LNCaP clone FGC (cell line): ENCODE data around the gene E2F3.

Source experiments
- DNase-seq: peaks from one replicate; pipeline ENCODE4 v3.0.0-alpha.2; 2011; ENCODE audit warnings: low read depth
- H3K4me3 ChIP-seq: 2 replicates; pipeline ENCODE4 v1.5.1; 2011; ENCODE audit warnings: mild to moderate bottlenecking, low read depth, low read length, control low read depth
- CTCF ChIP-seq: IDR thresholded peaks from 2 replicates; pipeline ENCODE4 v1.5.1; 2012; ENCODE audit warnings: mild to moderate bottlenecking; ENCODE audit not compliant: control insufficient read depth, insufficient read depth; ENCODE audit errors: extremely low read depth

Gene E2F3

DNA sequence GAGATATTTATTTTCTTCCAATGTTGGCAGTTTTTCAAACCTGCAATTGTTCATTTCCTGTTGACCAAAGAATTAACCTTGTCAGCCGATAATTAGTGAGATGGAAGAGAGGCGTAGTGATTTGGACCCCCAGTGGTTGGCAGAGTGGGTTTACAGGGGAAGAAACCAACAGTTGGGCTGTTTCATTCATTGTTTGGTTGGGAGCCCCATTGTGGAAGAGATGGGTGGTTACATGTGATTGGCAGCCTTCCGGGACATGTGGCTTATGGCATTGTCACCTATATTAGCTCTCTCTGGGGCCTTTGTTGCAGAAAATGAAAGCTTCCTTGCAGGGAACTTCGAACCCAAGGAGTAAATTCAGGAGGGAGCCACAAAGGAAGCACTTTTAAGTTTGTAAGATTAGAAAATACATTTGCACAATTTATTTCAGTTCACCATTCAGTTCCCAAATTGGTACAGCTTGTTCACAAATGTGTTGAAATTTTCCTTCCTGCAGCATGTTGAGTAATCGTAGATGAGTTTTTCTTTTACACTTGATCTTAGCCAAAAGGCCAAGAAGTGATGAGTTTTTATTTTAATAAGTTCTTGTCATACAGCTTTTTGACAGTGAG, 82.3 kb downstream of the E2F3 start:
- no peak overlapping the region for H3K4me3 ChIP-seq
- no peak for TF ChIP-seq CTCF
- DNase-seq, result no peak

- no peak for DNase-seq
- TF ChIP-seq CTCF, result no peak
- no peak overlapping the region for H3K4me3 ChIP-seq
These were observed 85.0 kb downstream of the E2F3 start for GRCh38 chr6:20486641-20487040.

DNA sequence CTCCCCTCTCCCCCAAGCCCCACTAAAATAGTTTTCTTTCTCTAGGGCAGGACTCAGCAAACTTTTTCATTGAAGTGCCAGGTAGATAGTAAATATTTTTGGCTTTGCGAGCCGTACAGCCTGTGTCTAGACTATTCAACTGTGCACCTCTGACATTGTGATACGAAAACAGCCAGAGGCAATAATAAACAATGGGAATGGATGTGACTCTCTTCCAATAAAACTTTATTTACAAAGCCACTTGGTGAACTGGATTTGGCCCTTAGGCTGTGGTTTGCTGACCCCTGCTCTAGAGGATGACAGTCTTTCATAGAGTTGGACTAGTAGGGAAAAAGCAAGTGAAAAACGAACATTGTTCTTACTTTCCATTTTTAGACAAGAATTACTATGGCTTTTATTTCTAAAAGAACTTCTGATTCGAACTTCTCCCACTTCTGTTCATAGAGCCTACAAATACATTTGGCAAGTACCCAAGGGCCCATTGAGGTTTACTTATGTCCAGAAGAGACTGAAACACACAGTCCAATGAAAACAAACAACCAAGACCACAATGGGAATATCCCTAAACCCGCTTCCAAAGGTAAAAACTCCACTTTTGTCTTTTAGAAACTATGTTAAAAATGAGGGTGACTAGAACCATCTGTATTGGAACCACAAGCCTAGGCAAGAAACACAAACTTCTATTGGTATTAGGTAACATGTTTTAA, 86.1 kb downstream of the E2F3 start:
- DNase-seq, result peak; percentile 63
- no peak for TF ChIP-seq CTCF
- H3K4me3 ChIP-seq, result no peak overlapping the region

GRCh38 chr6:20490591-20490990, 88.9 kb downstream of the E2F3 start:
- H3K4me3 ChIP-seq, result no peak overlapping the region
- TF ChIP-seq CTCF, result no peak
- no peak for DNase-seq

GRCh38 chr6:20492099-20492498, 90.4 kb downstream of the E2F3 start:
- no peak for DNase-seq
- no peak for TF ChIP-seq CTCF
- H3K4me3 ChIP-seq, result no peak overlapping the region

GRCh38 chr6:20497216-20498040, 95.7 kb downstream of the E2F3 start:
- H3K4me3 ChIP-seq, result no peak overlapping the region
- no peak for DNase-seq
- no peak for TF ChIP-seq CTCF
